HG03175 (cell line): ENCODE data around the gene DIS3L2.

Experiments
- ATAC-seq: cut with Tn5 transposase; IDR thresholded peaks from one replicate; pipeline ENCODE4 v1.9.1; 2021; ENCODE audit warnings: mild to moderate bottlenecking, moderate library complexity; ENCODE audit not compliant: unreplicated experiment

The DIS3L2 gene

GRCh38 chr2:232052591-232052990 is 91.1 kb downstream of the DIS3L2 start:
- no peak for ATAC-seq

- no peak for ATAC-seq
These were observed 92.3 kb downstream of the DIS3L2 start for GRCh38 chr2:232053777-232054176.

GRCh38 chr2:232058063-232058877 is 96.8 kb downstream of the DIS3L2 start:
- no peak for ATAC-seq

- ATAC-seq: no peak
These were observed 97.4 kb downstream of the DIS3L2 start for GRCh38 chr2:232058931-232059330.

GRCh38 chr2:232061265-232061664 is 99.8 kb downstream of the DIS3L2 start:
- ATAC-seq: no peak

- no peak for ATAC-seq
These were observed 111.5 kb downstream of the DIS3L2 start for GRCh38 chr2:232073026-232073425.

- no peak for ATAC-seq
These were observed 112.2 kb downstream of the DIS3L2 start for GRCh38 chr2:232073699-232074098.

- no peak for ATAC-seq
These were observed 113.6 kb downstream of the DIS3L2 start for GRCh38 chr2:232075080-232075479.

GRCh38 chr2:232075859-232076258 is 114.3 kb downstream of the DIS3L2 start:
- no peak for ATAC-seq

- no peak for ATAC-seq
These were observed 114.8 kb downstream of the DIS3L2 start for GRCh38 chr2:232076272-232076671.

GRCh38 chr2:232076736-232077135 is 115.2 kb downstream of the DIS3L2 start:
- no peak for ATAC-seq

- ATAC-seq: no peak
These were observed 123.7 kb downstream of the DIS3L2 start for GRCh38 chr2:232085164-232085563.

- no peak for ATAC-seq
These were observed 124.4 kb downstream of the DIS3L2 start for GRCh38 chr2:232085826-232086425.

- ATAC-seq: no peak
These were observed 127.3 kb downstream of the DIS3L2 start for GRCh38 chr2:232088771-232089170.

GRCh38 chr2:232094201-232094600 is 132.7 kb downstream of the DIS3L2 start:
- no peak for ATAC-seq

GRCh38 chr2:232094883-232095282 is 133.4 kb downstream of the DIS3L2 start:
- ATAC-seq: no peak

- ATAC-seq: no peak
These were observed 135.7 kb downstream of the DIS3L2 start for GRCh38 chr2:232097260-232097659.

GRCh38 chr2:232097758-232098157 is 136.2 kb downstream of the DIS3L2 start:
- no peak for ATAC-seq

GRCh38 chr2:232102380-232102779 is 140.9 kb downstream of the DIS3L2 start:
- no peak for ATAC-seq

GRCh38 chr2:232103140-232103737 is 141.7 kb downstream of the DIS3L2 start:
- no peak for ATAC-seq

- ATAC-seq: no peak
These were observed 142.6 kb downstream of the DIS3L2 start for GRCh38 chr2:232104076-232104646.

GRCh38 chr2:232111551-232111950 is 150.0 kb downstream of the DIS3L2 start:
- ATAC-seq: no peak
